CD14-positive monocyte (primary cell): ENCODE measurements around the gene RHCG. TPM values are rescaled to one million over a fixed set of nuclear protein-coding genes. Genes with fewer than 3 reads are reported as not detected.

Experiments used
- DNase-seq, 3 donors: peaks; one replicate each; pipeline ENCODE4 v3.0.0-alpha.2; 2011 to 2022
- H2AFZ ChIP-seq: 2 replicates; pipeline ENCODE4 v1.6.0; 2012; ENCODE audit warnings: mild to moderate bottlenecking, low read depth, low read length, inconsistent platforms; ENCODE audit not compliant: insufficient read depth, poor library complexity, severe bottlenecking
- H3K27ac ChIP-seq, 2 donors: 1 replicate in 1 of 2; 2 replicates in 1 of 2; pipeline ENCODE4 v1.5.1; 2012 to 2013; ENCODE audit warnings: low read length in 2 of 2, control low read depth in 1 of 2, inconsistent platforms in 1 of 2, low read depth in 1 of 2, mild to moderate bottlenecking in 1 of 2
- H3K27me3 ChIP-seq, 2 donors: one replicate each; pipeline versions ENCODE4 v1.6.0 to v1.6.1; 2011 to 2013; ENCODE audit warnings: low read length in 2 of 2; ENCODE audit not compliant: control insufficient read depth in 2 of 2, insufficient read depth in 2 of 2
- H3K36me3 ChIP-seq, 2 donors: replicated peaks in 1 of 2; 1 replicate in 1 of 2; 2 replicates in 1 of 2; pipeline versions ENCODE4 v1.5.1 to v1.6.1; 2012 to 2013; ENCODE audit warnings: low read length in 2 of 2, control low read depth in 1 of 2, inconsistent platforms in 1 of 2, mild to moderate bottlenecking in 1 of 2; ENCODE audit not compliant: insufficient read depth in 2 of 2, control insufficient read depth in 1 of 2
- H3K4me1 ChIP-seq, 2 donors: 1 replicate in 1 of 2; 2 replicates in 1 of 2; pipeline versions ENCODE4 v1.5.1 to v1.6.1; 2012 to 2013; ENCODE audit warnings: low read length in 2 of 2, control low read depth in 1 of 2, inconsistent platforms in 1 of 2, mild to moderate bottlenecking in 1 of 2, moderate library complexity in 1 of 2; ENCODE audit not compliant: insufficient read depth in 2 of 2, control insufficient read depth in 1 of 2
- H3K4me2 ChIP-seq: replicated peaks from 2 replicates; pipeline ENCODE3; 2012; ENCODE audit warnings: low read length, moderate library complexity, mild to moderate bottlenecking; ENCODE audit not compliant: poor library complexity, severe bottlenecking; ENCODE audit errors: extremely low read depth
- H3K4me3 ChIP-seq, 3 experiments: fragments of 200-600 bp in 1 of 3; sonication (generic) in 1 of 3; replicated peaks in 1 of 3; 1 replicate in 2 of 3; 2 replicates in 1 of 3; pipeline ENCODE4 v1.5.1; 2011 to 2013; ENCODE audit warnings: low read length in 3 of 3, mild to moderate bottlenecking in 3 of 3, control low read depth in 2 of 3, low read depth in 2 of 3, inconsistent platforms in 1 of 3, moderate library complexity in 1 of 3
- H3K79me2 ChIP-seq: 2 replicates; pipeline ENCODE4 v1.6.0; 2012; ENCODE audit warnings: mild to moderate bottlenecking, control low read depth, inconsistent platforms, low read length, moderate library complexity; ENCODE audit not compliant: insufficient read depth
- H3K9ac ChIP-seq: 2 replicates; pipeline ENCODE4 v1.6.0; 2017; ENCODE audit warnings: low read length, mild to moderate bottlenecking; ENCODE audit not compliant: insufficient read depth, poor library complexity, severe bottlenecking
- H3K9me3 ChIP-seq, 2 donors: replicated peaks in 1 of 2; 1 replicate in 1 of 2; 2 replicates in 1 of 2; pipeline versions ENCODE4 v1.5.1 to v1.6.1; 2012 to 2013; ENCODE audit warnings: low read length in 2 of 2, control low read depth in 1 of 2; ENCODE audit not compliant: control insufficient read depth in 1 of 2, insufficient read depth in 1 of 2
- H4K20me1 ChIP-seq: 2 replicates; pipeline ENCODE4 v1.6.0; 2012; ENCODE audit warnings: mild to moderate bottlenecking, low read length, control low read depth, moderate library complexity; ENCODE audit not compliant: insufficient read depth
- H3K27ac Mint-ChIP-seq, 7 donors: one replicate each; pipeline ENCODE4 v1.8.0; 2020; ENCODE audit warnings: mild to moderate bottlenecking in 7 of 7, mixed read lengths in 7 of 7, moderate library complexity in 6 of 7, inconsistent platforms in 2 of 7
- H3K27me3 Mint-ChIP-seq, 3 donors: one replicate each; pipeline ENCODE4 v1.8.0; 2021 to 2022; ENCODE audit warnings: low read depth in 3 of 3, mild to moderate bottlenecking in 3 of 3, mixed read lengths in 3 of 3, moderate library complexity in 3 of 3, inconsistent platforms in 1 of 3
- H3K36me3 Mint-ChIP-seq, 2 donors: one replicate each; pipeline ENCODE4 v1.8.0; 2020; ENCODE audit warnings: mixed read lengths in 2 of 2, inconsistent platforms in 1 of 2, mild to moderate bottlenecking in 1 of 2
- H3K4me1 Mint-ChIP-seq: one replicate; pipeline ENCODE4 v1.8.0; 2020; ENCODE audit warnings: mild to moderate bottlenecking, mixed read lengths
- H3K4me3 Mint-ChIP-seq, 2 donors: one replicate each; pipeline ENCODE4 v1.8.0; 2020; ENCODE audit warnings: mild to moderate bottlenecking in 2 of 2, mixed read lengths in 2 of 2, moderate library complexity in 1 of 2
- H3K9me3 Mint-ChIP-seq, 7 donors: one replicate each; pipeline ENCODE4 v1.8.0; 2020 to 2022; ENCODE audit warnings: mixed read lengths in 7 of 7, mild to moderate bottlenecking in 6 of 7, moderate library complexity in 6 of 7, inconsistent platforms in 2 of 7
- WGBS: methylation state at CpG from one replicate; pipeline ENCODE4 v1.1.5; 2013; ENCODE audit warnings: missing lambda C conversion rate; ENCODE audit not compliant: insufficient coverage; 5-methylcytosine and 5-hydroxymethylcytosine counted together
- intact Hi-C, 2 donors: fragments of 100-400 bp; cut with micrococcal nuclease; formaldehyde crosslinking; loops; one replicate each; pipeline versions ENCODE4 v1.15.0 to v1.15.1; 2023
- polyA plus RNA-seq, 3 donors: library from polyadenylated mRNA; depleted of rRNA in 1 of 3; unstranded in 2 of 3; stranded (reverse) in 1 of 3; fragments of 300-500 nt in 2 of 3; fragments of >200 nt in 1 of 3; fragmentation: Illumina TruSeq in 2 of 3; gene quantifications; 1 replicate in 2 of 3; 2 replicates in 1 of 3; pipeline ENCODE4 v1.2.3, GENCODE V29; 2012 to 2021
- TF ChIP-seq, protein P1 (sequence below): fragments of 200-600 bp; IDR thresholded peaks from one replicate; pipeline ENCODE4 v1.8.0; 2022; ENCODE audit warnings: antibody characterized with exemption, mild to moderate bottlenecking

Gene RHCG
- polyA plus RNA-seq, 3 donors: not detected

DNA sequence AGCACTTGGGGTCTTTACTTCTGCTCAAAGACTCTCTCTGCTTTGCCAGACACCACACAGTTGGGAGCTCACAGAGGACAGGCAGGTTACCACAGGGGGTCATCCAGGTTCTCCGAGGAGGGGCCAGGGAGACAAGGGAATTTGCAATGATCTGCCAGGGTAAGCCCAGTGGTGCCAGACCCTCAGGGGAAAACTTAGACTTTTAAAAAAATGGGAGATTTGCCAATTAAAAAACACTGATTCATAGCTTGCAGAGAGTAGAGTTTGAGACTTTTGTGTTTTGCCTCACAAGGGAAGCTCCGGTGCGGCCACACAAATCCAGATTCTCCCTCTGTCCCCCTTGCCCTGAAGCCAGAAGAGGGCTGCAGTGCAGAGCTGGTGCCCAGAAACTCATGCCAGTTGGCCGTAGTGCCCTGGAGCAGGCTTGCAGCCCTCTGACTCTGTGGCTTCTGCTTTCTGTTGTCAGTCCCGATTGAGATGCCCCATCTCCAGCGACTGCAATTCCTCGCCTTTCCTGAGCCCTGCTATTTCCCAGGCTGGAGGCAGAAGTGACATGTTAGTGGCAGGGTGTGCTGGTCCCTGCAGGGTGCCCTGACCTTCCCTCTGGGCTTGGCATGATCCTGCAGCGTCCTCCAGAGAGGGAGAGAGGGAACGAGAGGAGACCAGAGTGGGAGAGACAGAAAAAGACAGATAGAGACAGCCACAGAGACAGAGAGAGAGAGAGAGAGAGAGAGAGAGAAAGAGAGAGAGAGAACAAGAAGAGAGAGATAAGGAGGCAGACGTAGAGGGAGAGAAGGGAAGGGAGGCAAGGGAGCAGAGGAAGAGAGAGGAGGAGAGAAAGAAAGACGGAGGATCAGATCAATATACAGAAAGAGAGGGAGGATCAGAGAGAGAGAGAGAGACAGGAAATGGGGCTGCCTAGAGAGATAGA is 46.0 kb downstream of the RHCG start:
- Mint-ChIP-seq H3K27ac (no peak overlapping the region), H3K9me3 (peaks cover 0 to 3% (median 0%) of the 10 kb centered on the region in 7 donors), H3K4me1 (no peaks in the 10 kb centered on the region), H3K4me3 (peak overlapping the region; percentile 10 to 16), H3K36me3 (no peaks in the 10 kb centered on the region), H3K27me3 (peaks cover 34 to 62% (median 42%) of the 10 kb centered on the region in 3 donors)
- H3K36me3 ChIP-seq: no peaks in the 10 kb centered on the region
- no peak overlapping the region for H3K4me2 ChIP-seq
- no peak overlapping the region for H2AFZ ChIP-seq
- 36% methylated on average over 8 of the region's 11 CpGs for WGBS
- H3K79me2 ChIP-seq: no peaks in the 10 kb centered on the region
- no peak for DNase-seq
- no peaks in the 10 kb centered on the region for H3K9me3 ChIP-seq
- peaks cover 8 to 48% of the 10 kb centered on the region in 2 donors for H3K27me3 ChIP-seq
- H3K4me1 ChIP-seq: no peaks in the 10 kb centered on the region
- intact Hi-C loops: no loop called here
- no peak overlapping the region for H3K27ac ChIP-seq
- TF ChIP-seq, protein P1, sequence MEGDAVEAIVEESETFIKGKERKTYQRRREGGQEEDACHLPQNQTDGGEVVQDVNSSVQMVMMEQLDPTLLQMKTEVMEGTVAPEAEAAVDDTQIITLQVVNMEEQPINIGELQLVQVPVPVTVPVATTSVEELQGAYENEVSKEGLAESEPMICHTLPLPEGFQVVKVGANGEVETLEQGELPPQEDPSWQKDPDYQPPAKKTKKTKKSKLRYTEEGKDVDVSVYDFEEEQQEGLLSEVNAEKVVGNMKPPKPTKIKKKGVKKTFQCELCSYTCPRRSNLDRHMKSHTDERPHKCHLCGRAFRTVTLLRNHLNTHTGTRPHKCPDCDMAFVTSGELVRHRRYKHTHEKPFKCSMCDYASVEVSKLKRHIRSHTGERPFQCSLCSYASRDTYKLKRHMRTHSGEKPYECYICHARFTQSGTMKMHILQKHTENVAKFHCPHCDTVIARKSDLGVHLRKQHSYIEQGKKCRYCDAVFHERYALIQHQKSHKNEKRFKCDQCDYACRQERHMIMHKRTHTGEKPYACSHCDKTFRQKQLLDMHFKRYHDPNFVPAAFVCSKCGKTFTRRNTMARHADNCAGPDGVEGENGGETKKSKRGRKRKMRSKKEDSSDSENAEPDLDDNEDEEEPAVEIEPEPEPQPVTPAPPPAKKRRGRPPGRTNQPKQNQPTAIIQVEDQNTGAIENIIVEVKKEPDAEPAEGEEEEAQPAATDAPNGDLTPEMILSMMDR: no peak
- H4K20me1 ChIP-seq: no peaks in the 10 kb centered on the region
- H3K4me3 ChIP-seq: no peak overlapping the region
- peak overlapping the region; percentile 8 for H3K9ac ChIP-seq

DNA sequence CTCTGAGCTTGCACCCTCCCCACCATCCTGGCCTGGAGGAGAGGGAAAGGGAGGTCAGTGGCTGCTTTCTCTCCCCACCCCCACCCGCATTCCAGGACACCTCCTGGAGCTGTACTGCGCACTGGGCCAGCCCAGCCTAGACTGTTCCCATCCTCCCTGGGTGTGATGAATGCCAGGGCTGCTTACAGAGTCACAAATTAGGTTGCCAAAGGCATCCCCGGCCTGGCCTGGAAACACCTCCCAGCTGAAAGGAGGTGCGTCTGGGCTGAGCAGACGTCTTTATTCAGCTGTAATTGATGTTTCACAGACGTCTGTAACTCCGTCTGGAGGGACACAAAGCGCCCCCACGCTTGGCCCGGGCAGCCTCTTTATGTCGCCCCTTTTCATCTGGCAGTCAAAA is 47.6 kb downstream of the RHCG start:
- H3K27me3 ChIP-seq: peaks cover 8 to 50% of the 10 kb centered on the region in 2 donors
- no peaks in the 10 kb centered on the region for H3K9me3 ChIP-seq
- intact Hi-C loops: no loop called here
- no peaks in the 10 kb centered on the region for H3K79me2 ChIP-seq
- Mint-ChIP-seq H3K4me3 (no peak overlapping the region), H3K27me3 (peaks cover 35 to 65% (median 43%) of the 10 kb centered on the region in 3 donors), H3K9me3 (peaks cover 0 to 1% (median 0%) of the 10 kb centered on the region in 7 donors), H3K27ac (no peak overlapping the region), H3K4me1 (no peaks in the 10 kb centered on the region), H3K36me3 (no peaks in the 10 kb centered on the region)
- H3K4me3 ChIP-seq: no peak overlapping the region
- TF ChIP-seq, protein P1: no peak
- H3K36me3 ChIP-seq: no peaks in the 10 kb centered on the region
- H3K27ac ChIP-seq: no peak overlapping the region
- H2AFZ ChIP-seq: no peak overlapping the region
- no peak overlapping the region for H3K9ac ChIP-seq
- no peaks in the 10 kb centered on the region for H3K4me1 ChIP-seq
- H4K20me1 ChIP-seq: no peaks in the 10 kb centered on the region
- WGBS: 39% methylated on average over 10 of the region's 11 CpGs
- no peak for DNase-seq
- no peak overlapping the region for H3K4me2 ChIP-seq
